ENCODE data around the gene C1orf146.

Gene C1orf146

DNA sequence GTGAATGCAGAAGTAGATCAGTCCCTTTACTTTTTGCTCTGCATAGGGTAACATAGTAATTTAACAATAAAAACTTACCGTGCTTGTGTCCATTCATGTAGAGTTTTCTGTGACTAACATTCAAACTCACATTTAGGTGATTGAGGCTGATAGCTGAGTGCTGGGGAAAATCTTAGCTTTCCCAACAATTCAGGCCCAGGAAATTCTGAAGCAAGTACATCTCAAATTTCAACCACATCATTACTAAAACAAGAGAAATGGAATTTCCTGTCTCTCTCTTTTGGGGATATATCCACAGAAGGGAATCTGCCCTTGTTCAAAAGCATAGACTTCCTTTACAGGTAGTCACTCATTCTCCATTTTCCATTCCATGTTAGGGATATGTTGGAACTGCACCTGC lies 33.1 kb upstream of the C1orf146 start:
- H3F3A ChIP-seq (ENCODE audit: insufficient read depth, low read length), result no peaks in the 10 kb centered on the region
- TF ChIP-seq, protein P1, sequence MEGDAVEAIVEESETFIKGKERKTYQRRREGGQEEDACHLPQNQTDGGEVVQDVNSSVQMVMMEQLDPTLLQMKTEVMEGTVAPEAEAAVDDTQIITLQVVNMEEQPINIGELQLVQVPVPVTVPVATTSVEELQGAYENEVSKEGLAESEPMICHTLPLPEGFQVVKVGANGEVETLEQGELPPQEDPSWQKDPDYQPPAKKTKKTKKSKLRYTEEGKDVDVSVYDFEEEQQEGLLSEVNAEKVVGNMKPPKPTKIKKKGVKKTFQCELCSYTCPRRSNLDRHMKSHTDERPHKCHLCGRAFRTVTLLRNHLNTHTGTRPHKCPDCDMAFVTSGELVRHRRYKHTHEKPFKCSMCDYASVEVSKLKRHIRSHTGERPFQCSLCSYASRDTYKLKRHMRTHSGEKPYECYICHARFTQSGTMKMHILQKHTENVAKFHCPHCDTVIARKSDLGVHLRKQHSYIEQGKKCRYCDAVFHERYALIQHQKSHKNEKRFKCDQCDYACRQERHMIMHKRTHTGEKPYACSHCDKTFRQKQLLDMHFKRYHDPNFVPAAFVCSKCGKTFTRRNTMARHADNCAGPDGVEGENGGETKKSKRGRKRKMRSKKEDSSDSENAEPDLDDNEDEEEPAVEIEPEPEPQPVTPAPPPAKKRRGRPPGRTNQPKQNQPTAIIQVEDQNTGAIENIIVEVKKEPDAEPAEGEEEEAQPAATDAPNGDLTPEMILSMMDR (IDR thresholded peaks at IDR 0.05; ENCODE audit: low read length), result no peak
- TF ChIP-seq EZH2 (IDR thresholded peaks at IDR 0.05; ENCODE audit: borderline replicate concordance, low read length), result no peak
- no peak overlapping the region for H3K27ac ChIP-seq (ENCODE audit: low read depth, low read length, poor library complexity, severe bottlenecking)
- no peaks in the 10 kb centered on the region for H3K4me1 ChIP-seq (ENCODE audit: insufficient read depth, low read length, severe bottlenecking)
- no peak overlapping the region for H3K4me3 ChIP-seq (ENCODE audit: low read depth, low read length, poor library complexity, severe bottlenecking)
- H3K9me2 ChIP-seq (ENCODE audit: low read depth, low read length), result no peaks in the 10 kb centered on the region
- no peak overlapping the region for H3K4me2 ChIP-seq (ENCODE audit: low read length)
- H3K79me2 ChIP-seq (ENCODE audit: insufficient read depth, low read length), result no peaks in the 10 kb centered on the region
- H3K36me3 ChIP-seq (ENCODE audit: insufficient read depth, low read length), result no peaks in the 10 kb centered on the region
- no peaks in the 10 kb centered on the region for H4K20me1 ChIP-seq (ENCODE audit: insufficient read depth, low read length)
- H2AFZ ChIP-seq (ENCODE audit: low read length), result no peak overlapping the region
- H3K27me3 ChIP-seq (ENCODE audit: insufficient read depth, low read length), result no peaks in the 10 kb centered on the region
- no peak overlapping the region for H3K9ac ChIP-seq (ENCODE audit: low read length)
- H3K9me3 ChIP-seq (ENCODE audit: low read length), result no peaks in the 10 kb centered on the region

DNA sequence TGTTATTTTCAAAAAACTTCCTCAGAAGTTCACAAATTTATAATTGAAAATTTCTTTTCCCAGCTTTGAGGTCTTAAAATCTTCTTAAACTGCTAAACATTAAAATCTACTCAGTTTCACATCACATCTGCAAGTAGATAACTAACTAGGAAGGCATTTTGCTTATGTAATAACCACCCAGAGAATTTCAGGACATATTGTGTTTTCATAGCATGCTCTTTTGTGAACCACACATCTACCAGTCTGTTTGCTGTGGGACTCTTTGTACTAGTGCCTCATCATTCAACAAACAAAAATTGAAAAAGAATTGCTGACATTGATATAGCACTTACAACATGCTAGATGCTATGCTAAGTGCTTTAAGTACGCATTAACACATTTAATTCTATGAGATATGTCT lies 31.6 kb upstream of the C1orf146 start:
- TF ChIP-seq, protein P1 (IDR thresholded peaks at IDR 0.05; ENCODE audit: low read length), result no peak
- no peak for TF ChIP-seq EZH2 (IDR thresholded peaks at IDR 0.05; ENCODE audit: borderline replicate concordance, low read length)
- no peaks in the 10 kb centered on the region for H3K9me3 ChIP-seq (ENCODE audit: low read length)
- H2AFZ ChIP-seq (ENCODE audit: low read length), result no peak overlapping the region
- H3K4me1 ChIP-seq (ENCODE audit: insufficient read depth, low read length, severe bottlenecking), result no peaks in the 10 kb centered on the region
- no peak overlapping the region for H3K9ac ChIP-seq (ENCODE audit: low read length)
- no peaks in the 10 kb centered on the region for H4K20me1 ChIP-seq (ENCODE audit: insufficient read depth, low read length)
- H3K27me3 ChIP-seq (ENCODE audit: insufficient read depth, low read length), result no peaks in the 10 kb centered on the region
- H3K79me2 ChIP-seq (ENCODE audit: insufficient read depth, low read length), result no peaks in the 10 kb centered on the region
- H3K4me3 ChIP-seq (ENCODE audit: low read depth, low read length, poor library complexity, severe bottlenecking), result no peak overlapping the region
- H3K27ac ChIP-seq (ENCODE audit: low read depth, low read length, poor library complexity, severe bottlenecking), result no peak overlapping the region
- H3K4me2 ChIP-seq (ENCODE audit: low read length), result no peak overlapping the region
- H3K9me2 ChIP-seq (ENCODE audit: low read depth, low read length), result no peaks in the 10 kb centered on the region
- no peaks in the 10 kb centered on the region for H3F3A ChIP-seq (ENCODE audit: insufficient read depth, low read length)
- no peaks in the 10 kb centered on the region for H3K36me3 ChIP-seq (ENCODE audit: insufficient read depth, low read length)

DNA sequence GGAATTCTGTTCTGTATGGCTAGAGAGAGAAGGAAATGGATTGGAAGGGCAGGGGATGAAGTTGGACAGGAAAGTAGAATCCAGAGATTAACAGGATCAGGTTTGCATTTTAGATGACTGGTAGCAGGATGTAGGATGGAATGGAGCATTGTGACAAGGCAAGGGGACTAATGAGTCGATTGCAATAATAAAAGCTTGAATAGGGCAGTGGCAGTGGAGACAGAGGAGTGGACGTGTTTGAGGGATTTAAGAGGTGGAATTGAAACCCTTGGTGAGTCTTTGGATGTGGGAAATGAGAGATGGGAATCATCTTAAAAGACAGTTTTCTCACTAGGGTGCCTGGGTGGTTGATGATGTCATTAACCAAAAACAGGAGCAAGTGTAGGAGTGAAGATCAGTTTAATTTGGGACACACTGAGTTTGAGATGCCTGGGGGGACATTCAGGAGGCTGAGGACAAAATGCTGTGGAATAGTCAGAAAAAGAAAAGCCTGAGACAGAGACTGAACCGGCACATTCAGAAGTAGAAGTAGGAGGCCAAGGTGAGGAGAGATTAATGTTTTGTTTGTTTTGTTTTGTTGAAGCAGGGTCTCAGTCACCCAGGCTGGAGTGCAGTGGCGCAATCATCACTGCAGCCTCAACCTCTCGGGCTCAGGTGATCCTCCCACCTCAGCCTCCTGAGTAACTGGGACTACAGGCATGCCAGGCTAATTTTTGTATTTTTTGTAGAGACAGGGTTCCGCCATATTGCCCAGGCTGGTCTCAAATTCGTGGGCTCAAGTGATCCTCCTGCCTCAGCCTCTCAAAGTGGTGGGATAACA lies 29.1 kb upstream of the C1orf146 start:
- no peaks in the 10 kb centered on the region for H3F3A ChIP-seq (ENCODE audit: insufficient read depth, low read length)
- H3K4me1 ChIP-seq (ENCODE audit: insufficient read depth, low read length, severe bottlenecking), result no peaks in the 10 kb centered on the region
- TF ChIP-seq, protein P1 (IDR thresholded peaks at IDR 0.05; ENCODE audit: low read length), result no peak
- no peak for TF ChIP-seq EZH2 (IDR thresholded peaks at IDR 0.05; ENCODE audit: borderline replicate concordance, low read length)
- no peaks in the 10 kb centered on the region for H3K27me3 ChIP-seq (ENCODE audit: insufficient read depth, low read length)
- H3K27ac ChIP-seq (ENCODE audit: low read depth, low read length, poor library complexity, severe bottlenecking), result no peak overlapping the region
- no peaks in the 10 kb centered on the region for H3K79me2 ChIP-seq (ENCODE audit: insufficient read depth, low read length)
- H2AFZ ChIP-seq (ENCODE audit: low read length), result no peak overlapping the region
- H3K4me2 ChIP-seq (ENCODE audit: low read length), result no peak overlapping the region
- H4K20me1 ChIP-seq (ENCODE audit: insufficient read depth, low read length), result no peaks in the 10 kb centered on the region
- no peaks in the 10 kb centered on the region for H3K9me3 ChIP-seq (ENCODE audit: low read length)
- H3K36me3 ChIP-seq (ENCODE audit: insufficient read depth, low read length), result no peaks in the 10 kb centered on the region
- no peak overlapping the region for H3K4me3 ChIP-seq (ENCODE audit: low read depth, low read length, poor library complexity, severe bottlenecking)
- H3K9me2 ChIP-seq (ENCODE audit: low read depth, low read length), result no peaks in the 10 kb centered on the region
- H3K9ac ChIP-seq (ENCODE audit: low read length), result no peak overlapping the region

Data from OCI-LY1 (cell line).